Uterus (tissue), 2 donors: ENCODE results near the gene ZBTB17.

Experiments used
- POLR2A ChIP-seq, 2 donors: fragments of 450-650 bp; IDR thresholded peaks; one replicate each; pipeline ENCODE4 v1.6.1; 2016; ENCODE audit warnings: antibody characterized with exemption in 2 of 2, mild to moderate bottlenecking in 1 of 2, moderate library complexity in 1 of 2
- TF ChIP-seq, protein P1 (sequence below), 4 experiments: fragments of 200-600 bp in 2 of 4; fragments of 450-650 bp in 2 of 4; sonication (generic) in 2 of 4; IDR thresholded peaks; one replicate each; pipeline ENCODE4 v1.5.1; 2016 to 2019; ENCODE audit warnings: antibody characterized with exemption in 4 of 4, mild to moderate bottlenecking in 2 of 4, moderate library complexity in 1 of 4

DNA sequence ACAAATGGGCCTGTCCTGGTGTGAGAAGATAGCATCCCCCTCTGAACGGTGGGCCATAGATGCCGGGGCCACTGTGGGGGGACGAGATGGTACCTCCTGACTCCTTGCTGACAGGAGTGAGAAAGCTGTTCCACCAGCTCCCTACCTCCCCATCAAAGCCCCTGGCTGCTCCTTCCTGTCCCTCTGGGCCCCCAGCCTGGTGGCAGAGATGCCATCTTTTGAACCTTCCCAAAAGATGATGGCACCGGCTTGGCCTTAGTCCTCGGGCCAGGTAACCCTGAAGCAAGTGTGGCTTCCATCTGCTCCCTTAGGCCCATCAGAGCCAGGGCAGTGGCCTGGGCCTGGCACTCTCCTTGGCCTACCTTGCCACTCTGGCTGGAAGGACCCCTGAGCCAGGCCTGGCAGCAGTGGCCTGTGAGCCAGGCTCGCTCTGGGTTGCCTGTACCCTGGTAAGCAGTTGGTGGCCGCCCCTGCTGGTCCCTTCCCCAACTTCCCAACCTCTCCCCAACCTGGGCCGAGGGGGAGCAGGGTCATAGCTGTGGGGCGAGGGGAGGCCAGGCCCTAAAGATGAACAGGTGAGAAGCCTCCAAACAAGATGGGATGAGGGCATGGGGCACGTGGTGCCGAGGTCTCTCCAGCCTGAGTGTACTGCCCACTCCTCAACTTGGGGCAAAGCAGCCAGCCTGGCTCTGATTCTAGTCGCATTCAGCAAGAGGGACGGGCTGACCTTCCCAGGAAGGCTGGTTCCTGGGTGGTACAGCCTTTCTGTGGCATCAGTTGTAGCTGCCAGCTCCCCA lies 34.7 kb downstream of the ZBTB17 start:
- TF ChIP-seq, protein P1, sequence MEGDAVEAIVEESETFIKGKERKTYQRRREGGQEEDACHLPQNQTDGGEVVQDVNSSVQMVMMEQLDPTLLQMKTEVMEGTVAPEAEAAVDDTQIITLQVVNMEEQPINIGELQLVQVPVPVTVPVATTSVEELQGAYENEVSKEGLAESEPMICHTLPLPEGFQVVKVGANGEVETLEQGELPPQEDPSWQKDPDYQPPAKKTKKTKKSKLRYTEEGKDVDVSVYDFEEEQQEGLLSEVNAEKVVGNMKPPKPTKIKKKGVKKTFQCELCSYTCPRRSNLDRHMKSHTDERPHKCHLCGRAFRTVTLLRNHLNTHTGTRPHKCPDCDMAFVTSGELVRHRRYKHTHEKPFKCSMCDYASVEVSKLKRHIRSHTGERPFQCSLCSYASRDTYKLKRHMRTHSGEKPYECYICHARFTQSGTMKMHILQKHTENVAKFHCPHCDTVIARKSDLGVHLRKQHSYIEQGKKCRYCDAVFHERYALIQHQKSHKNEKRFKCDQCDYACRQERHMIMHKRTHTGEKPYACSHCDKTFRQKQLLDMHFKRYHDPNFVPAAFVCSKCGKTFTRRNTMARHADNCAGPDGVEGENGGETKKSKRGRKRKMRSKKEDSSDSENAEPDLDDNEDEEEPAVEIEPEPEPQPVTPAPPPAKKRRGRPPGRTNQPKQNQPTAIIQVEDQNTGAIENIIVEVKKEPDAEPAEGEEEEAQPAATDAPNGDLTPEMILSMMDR (IDR thresholded peaks at IDR 0.05) = no peak
- TF ChIP-seq POLR2A (IDR thresholded peaks at IDR 0.05) = no peak
